Measurements from ENCODE around the gene SUPT20H.

The SUPT20H gene

GRCh38 chr13:36997716-36998427 lies 61.6 kb downstream of the SUPT20H start:
- no peak for DNase-seq

DNA sequence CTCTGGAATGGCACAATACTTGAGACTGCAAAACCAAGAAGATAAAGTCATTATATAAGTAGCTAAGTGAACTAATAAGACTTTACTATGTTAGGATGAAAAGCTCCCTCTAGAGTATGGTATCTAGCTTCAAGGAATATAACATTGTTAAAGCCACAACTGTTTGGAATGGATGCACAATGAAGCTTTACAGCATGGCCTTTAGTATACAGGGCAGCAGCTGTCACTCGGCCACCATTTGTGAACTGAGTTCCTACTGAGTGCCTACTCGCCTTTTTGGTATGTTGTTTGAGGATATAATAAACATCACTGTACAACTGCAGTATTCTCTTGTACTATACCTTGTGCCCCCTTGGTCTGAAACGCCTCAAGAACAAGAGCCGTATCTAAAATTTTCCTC lies 67.1 kb downstream of the SUPT20H start:
- DNase-seq: no peak

DNA sequence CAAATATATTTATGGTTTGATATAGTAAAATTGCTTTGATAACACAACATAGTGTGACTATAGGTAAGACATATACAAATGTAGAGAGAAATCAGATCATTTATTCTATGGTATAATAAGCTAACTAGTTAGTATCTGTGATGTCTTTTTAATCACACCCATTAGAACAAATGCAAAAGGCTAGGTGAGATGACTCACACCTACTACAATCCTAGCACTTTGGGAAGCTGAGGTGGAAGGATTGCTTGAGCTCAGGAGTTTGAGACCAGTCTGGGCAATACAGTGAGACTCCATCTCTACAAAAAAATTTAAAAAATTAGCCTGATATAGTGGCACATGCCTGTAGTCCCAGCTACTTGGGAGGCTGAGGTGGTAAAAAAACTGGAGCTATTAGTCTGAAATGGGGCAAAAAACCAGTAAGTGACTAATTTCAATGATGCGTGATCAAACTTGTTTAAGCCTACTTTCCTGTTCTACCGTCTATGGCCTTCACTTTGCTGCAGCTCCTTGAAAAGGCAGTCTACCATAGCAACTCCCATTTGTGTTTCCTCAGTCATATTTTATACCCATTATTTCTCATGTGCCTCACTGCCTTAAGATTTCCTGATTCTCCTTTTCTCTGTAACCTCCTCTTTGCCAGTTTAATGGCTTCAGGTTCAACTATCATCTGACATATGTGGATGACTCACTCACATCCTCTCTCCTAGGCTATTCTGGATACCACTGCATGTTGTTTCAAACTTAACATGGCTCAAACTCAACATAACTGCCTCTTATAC lies 72.8 kb downstream of the SUPT20H start:
- no peak for DNase-seq

GRCh38 chr13:36981156-36981743 lies 78.2 kb downstream of the SUPT20H start:
- DNase-seq: no peak

DNA sequence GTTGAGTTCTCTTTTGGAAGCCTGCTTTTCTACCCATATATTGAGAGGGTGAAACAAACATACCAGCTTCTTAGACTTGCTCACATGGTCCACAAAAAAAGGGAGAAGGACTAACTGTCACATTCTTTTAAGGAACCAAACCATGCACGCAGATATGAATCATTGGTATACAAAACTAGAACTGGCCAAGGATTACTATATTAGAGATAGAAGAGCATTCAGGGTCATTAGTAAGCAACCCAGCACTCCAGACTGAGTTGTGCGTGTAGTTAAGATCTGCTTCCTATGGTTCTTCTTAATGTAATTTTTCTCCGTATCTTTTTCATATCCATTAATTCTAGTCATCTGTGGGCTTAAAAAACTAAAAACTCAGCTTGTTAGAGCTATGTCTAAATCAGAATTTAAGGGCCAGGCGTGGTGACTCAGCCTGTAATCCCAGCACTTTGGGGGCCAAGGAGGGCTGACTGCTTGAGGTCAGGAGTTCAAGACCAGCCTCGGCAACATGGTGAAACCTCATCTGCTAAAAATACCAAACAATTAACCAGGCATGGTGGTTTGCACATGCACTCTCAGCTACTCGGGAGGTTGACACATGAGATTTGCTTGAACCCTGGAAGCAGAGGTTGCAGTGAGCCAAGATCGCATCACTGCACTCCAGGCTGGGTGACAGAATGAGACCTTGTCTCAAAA lies 80.0 kb downstream of the SUPT20H start:
- no peak for DNase-seq

GRCh38 chr13:36975172-36975571 lies 84.3 kb downstream of the SUPT20H start:
- no peak for DNase-seq

- DNase-seq: no peak
Measured at GRCh38 chr13:36973621-36974295, 85.7 kb downstream of the SUPT20H start.

GRCh38 chr13:36973009-36973408 lies 86.5 kb downstream of the SUPT20H start:
- DNase-seq: no peak

GRCh38 chr13:36966404-36966803 lies 93.1 kb downstream of the SUPT20H start:
- DNase-seq: no peak

GRCh38 chr13:36965767-36966166 lies 93.7 kb downstream of the SUPT20H start:
- DNase-seq: no peak

DNA sequence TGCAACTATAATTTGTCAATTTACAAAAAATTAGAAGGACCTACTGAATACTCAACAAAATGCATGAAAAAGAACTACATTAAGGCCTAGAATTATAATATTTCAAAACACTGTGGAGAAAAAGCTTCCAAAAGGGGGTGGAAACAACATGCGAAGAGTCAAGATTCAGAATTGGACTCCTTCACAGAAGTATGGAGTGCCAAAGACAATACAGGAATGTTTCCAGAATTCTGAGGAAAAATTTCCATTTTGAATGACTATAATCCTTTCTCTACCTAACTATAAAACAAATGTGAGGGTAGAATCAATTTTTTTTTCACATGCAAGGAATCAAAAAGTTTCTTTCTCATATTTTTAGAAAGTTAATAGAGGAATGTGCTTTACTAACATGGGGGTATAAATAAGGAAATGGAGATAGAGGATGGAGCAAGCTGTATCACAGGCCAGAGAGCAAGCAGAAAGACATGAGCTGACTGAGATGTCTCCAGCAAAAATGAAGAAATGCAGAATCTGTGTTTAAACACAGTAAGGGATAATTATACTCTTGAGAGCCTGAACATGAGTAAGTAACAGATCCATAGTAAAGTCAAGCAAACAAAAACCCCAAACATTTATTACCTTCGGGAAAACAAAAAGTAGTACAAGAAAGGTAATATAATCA lies 99.9 kb downstream of the SUPT20H start:
- DNase-seq: no peak
